ENCODE data around the gene DLG2. TPM values are rescaled to one million over a fixed set of nuclear protein-coding genes. Genes with fewer than 3 reads are reported as not detected.

Gene DLG2
- total RNA-seq, 4 donors from 2014 or later, result 6.5 to 14.6 (median 7.2) TPM

DNA sequence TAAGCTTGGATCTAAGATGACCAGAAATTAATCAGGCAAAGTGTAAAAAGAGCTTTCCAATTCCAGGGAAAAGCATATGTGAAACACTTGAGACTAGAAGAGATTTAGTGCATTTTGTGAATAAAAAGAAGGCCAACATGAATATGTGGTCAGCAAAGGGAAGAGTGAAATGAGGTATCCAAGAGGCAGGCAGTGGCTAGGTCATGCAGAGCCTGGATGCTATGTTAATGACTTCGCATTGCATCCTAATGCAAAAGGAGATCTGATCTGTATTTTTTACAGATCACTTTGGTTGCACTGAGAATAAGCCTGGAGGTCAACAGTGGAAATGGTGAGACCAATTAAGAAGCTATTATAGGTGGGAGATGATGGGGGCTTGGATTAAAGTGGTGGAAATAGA, 1699.7 kb downstream of the DLG2 start:
- H3K36me3 ChIP-seq, result no peaks in the 10 kb centered on the region
- no peaks in the 10 kb centered on the region for H3K9me3 ChIP-seq
- no peak for TF ChIP-seq POLR2A (IDR thresholded peaks at IDR 0.05)
- no peak overlapping the region for H3K27ac ChIP-seq
- H3K27me3 ChIP-seq, result no peaks in the 10 kb centered on the region
- WGBS, 2 donors, result 98 to 100% methylated on average over 1 of the region's 1 CpG
- no peak for DNase-seq (ENCODE audit: low spot score in 2 of 2)
- H3K4me3 ChIP-seq, result no peak overlapping the region
- no peaks in the 10 kb centered on the region for H3K4me1 ChIP-seq

DNA sequence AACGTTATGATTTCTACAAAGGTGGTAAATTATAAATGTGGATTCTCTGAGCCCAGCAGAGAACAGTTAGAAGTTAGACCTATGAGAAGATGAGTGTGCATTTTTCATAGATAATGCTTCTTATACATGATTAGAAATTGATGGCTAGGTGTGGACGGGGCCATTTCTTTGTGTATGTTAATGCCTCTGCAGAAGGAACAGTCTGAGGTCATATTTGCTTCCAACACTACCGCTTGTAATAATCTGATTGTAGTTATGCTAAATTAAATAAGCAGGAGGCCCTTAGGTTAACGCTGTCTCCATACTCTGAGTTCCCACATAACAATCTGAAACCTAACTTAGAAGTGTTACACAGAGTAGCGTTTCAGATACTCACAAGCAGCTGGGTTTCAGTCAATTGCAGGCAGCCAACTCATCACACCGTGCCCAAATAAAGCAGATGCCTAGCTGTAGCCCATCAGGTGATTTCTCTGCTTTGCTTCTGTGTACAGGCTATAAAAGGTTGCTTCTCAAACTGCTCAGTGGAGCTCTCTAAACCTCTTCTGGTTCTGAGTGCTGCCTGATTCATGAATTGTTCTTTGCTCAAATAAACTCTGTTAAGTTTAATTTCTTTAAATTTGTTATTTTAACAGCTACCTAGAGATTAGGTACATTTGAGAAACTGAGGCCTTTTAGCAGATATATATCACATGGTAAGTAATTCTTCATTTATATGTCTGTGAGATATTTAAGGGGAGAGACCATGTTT, 1702.2 kb downstream of the DLG2 start:
- 86 to 90% methylated on average over 6 of the region's 6 CpGs for WGBS, 2 donors
- TF ChIP-seq POLR2A (IDR thresholded peaks at IDR 0.05) (no peak), EP300 (IDR thresholded peaks at IDR 0.05) (no peak)
- no peak overlapping the region for H3K4me3 ChIP-seq

DNA sequence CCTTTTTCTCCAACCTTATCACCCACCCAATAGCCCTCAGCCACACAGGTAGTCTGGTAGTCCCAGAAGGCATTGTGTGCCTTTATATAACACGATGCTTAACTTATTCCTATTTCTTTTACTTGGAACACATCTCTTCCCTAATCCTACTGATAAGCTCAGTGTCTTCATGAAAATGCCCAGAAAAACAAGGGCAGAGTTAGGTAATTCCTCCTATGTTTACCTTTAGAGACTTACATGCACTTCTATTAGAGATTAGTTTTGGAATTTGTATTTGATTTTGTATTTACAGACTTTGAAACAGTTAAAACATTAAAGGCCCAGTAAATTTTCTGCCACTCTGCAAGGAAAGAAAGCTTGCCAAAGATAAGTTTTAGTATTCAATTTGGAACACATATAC, 1703.2 kb downstream of the DLG2 start:
- 70 to 88% methylated on average over 1 of the region's 1 CpG for WGBS, 2 donors
- Histone ChIP-seq H3K9me3 (no peaks in the 10 kb centered on the region), H3K27ac (no peak overlapping the region), H3K4me1 (no peaks in the 10 kb centered on the region), H3K36me3 (no peaks in the 10 kb centered on the region), H3K27me3 (no peaks in the 10 kb centered on the region), H3K4me3 (no peak overlapping the region)
- TF ChIP-seq, protein P1, sequence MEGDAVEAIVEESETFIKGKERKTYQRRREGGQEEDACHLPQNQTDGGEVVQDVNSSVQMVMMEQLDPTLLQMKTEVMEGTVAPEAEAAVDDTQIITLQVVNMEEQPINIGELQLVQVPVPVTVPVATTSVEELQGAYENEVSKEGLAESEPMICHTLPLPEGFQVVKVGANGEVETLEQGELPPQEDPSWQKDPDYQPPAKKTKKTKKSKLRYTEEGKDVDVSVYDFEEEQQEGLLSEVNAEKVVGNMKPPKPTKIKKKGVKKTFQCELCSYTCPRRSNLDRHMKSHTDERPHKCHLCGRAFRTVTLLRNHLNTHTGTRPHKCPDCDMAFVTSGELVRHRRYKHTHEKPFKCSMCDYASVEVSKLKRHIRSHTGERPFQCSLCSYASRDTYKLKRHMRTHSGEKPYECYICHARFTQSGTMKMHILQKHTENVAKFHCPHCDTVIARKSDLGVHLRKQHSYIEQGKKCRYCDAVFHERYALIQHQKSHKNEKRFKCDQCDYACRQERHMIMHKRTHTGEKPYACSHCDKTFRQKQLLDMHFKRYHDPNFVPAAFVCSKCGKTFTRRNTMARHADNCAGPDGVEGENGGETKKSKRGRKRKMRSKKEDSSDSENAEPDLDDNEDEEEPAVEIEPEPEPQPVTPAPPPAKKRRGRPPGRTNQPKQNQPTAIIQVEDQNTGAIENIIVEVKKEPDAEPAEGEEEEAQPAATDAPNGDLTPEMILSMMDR (IDR thresholded peaks at IDR 0.05), result no peak
- TF ChIP-seq EP300 (IDR thresholded peaks at IDR 0.05) (no peak), POLR2A (IDR thresholded peaks at IDR 0.05) (no peak)
- DNase-seq (ENCODE audit: low spot score in 2 of 2), result no peak

More for the DNA sequence above, 1702.2 kb downstream of the DLG2 start:
- no peaks in the 10 kb centered on the region for H3K36me3 ChIP-seq
- no peaks in the 10 kb centered on the region for H3K27me3 ChIP-seq
- DNase-seq (ENCODE audit: low spot score in 2 of 2), result no peak
- H3K4me1 ChIP-seq, result no peaks in the 10 kb centered on the region
- H3K27ac ChIP-seq, result no peak overlapping the region
- H3K9me3 ChIP-seq, result no peaks in the 10 kb centered on the region

DNA sequence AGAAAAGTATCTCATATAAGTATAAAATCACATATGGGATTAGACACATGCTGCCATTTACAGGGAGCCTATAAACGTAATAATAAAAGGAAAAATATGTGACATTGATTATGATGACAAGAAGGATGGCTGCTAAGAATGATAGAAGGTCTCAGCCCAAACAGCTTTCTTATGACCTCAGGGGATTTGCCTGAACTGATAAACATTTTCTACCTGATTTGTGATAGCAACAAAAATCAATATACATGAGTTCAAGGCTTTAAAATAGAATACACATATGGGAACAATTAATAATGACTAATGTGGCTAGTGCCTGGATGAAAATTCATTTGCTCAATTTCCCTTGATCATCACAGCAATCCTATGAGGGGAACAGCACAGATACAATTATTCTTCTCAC, 1704.2 kb downstream of the DLG2 start:
- DNase-seq (ENCODE audit: low spot score in 2 of 2), result no peak
- no peak overlapping the region for H3K27ac ChIP-seq
- TF ChIP-seq EP300 (IDR thresholded peaks at IDR 0.05), result no peak
- TF ChIP-seq, protein P1 (IDR thresholded peaks at IDR 0.05), result no peak
- TF ChIP-seq POLR2A (IDR thresholded peaks at IDR 0.05), result no peak
- 77 to 79% methylated on average over 1 of the region's 1 CpG for WGBS, 2 donors
- no peaks in the 10 kb centered on the region for H3K36me3 ChIP-seq
- H3K4me3 ChIP-seq, result no peak overlapping the region
- H3K27me3 ChIP-seq, result no peaks in the 10 kb centered on the region
- H3K4me1 ChIP-seq, result no peaks in the 10 kb centered on the region
- no peaks in the 10 kb centered on the region for H3K9me3 ChIP-seq

DNA sequence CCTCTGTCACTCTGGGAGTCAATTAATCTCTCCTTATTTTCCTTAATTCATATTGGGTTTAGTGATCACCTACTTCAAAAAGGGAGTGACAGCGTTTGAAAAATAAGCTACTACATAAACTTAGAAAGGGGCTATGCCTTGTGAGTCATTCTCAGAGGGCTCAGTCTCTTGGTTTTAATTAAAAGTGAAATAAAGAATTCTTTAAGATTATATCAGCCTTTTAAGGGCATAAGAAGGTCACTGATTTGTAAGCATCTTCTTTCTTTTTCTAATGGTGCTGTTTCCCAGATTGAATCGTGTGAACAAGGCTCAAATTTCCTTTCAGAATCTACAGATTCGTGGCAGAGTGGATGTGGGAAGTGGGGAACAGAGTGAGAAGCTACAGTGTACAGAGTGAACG, 1704.8 kb downstream of the DLG2 start:
- DNase-seq (ENCODE audit: low spot score in 2 of 2), result no peak
- no peak overlapping the region for H3K27ac ChIP-seq
- H3K4me1 ChIP-seq, result no peaks in the 10 kb centered on the region
- H3K36me3 ChIP-seq, result no peaks in the 10 kb centered on the region
- no peak overlapping the region for H3K4me3 ChIP-seq
- H3K9me3 ChIP-seq, result no peaks in the 10 kb centered on the region
- TF ChIP-seq POLR2A (IDR thresholded peaks at IDR 0.05) (no peak), EP300 (IDR thresholded peaks at IDR 0.05) (no peak)
- TF ChIP-seq, protein P1 (IDR thresholded peaks at IDR 0.05), result no peak
- no peaks in the 10 kb centered on the region for H3K27me3 ChIP-seq
- 47 to 49% methylated on average over 4 of the region's 4 CpGs for WGBS, 2 donors

DNA sequence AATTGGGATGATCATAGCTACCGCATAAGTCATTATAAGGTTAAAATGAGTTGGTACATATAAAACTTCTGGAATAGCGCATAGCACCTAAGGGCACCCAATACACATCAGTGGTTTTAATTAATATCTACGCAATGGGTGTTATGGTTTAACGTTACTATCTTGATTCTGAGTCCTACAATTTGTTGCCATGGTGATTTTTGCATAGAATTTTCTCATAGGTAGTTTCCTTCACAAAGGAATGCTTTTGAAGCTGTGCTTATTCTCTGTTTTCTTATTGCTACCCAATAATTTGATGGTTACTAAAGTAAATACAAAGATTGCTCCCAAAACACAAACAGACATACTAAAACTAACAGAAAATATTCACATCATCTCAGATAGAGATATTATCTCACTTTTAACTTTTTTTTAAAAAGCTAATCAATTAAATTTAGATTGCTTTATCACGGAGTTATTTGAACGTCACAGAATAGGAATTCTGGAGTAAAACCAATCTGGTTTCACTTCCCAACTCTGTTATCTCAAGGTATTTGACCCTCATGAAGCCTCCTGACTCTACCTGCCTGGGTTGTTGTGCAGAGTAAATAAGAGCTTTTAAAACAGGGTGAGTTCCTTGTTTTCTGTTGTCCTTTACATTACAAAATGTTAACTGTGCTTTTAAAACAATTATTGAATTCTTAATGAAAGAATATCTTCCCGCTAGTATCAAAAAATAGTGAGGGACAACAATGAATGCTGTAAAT, 1705.5 kb downstream of the DLG2 start:
- DNase-seq (ENCODE audit: low spot score in 2 of 2), result no peak
- H3K36me3 ChIP-seq, result no peaks in the 10 kb centered on the region
- H3K27me3 ChIP-seq, result no peaks in the 10 kb centered on the region
- 82 to 85% methylated on average over 7 of the region's 7 CpGs for WGBS, 2 donors
- no peak overlapping the region for H3K27ac ChIP-seq
- no peaks in the 10 kb centered on the region for H3K4me1 ChIP-seq
- no peaks in the 10 kb centered on the region for H3K9me3 ChIP-seq
- TF ChIP-seq EP300 (IDR thresholded peaks at IDR 0.05) (no peak), POLR2A (IDR thresholded peaks at IDR 0.05) (no peak)
- TF ChIP-seq, protein P1 (IDR thresholded peaks at IDR 0.05), result no peak
- no peak overlapping the region for H3K4me3 ChIP-seq

All from tibial nerve (tissue), 4 donors.